Naive B cell (primary cell): Measurements from ENCODE around the gene FMNL2. TPM values are rescaled to one million over a fixed set of nuclear protein-coding genes. Genes with fewer than 3 reads are reported as not detected.

Experiments
- ATAC-seq, 2 donors: fragments of 150-1000 bp; cut with Tn5 transposase; 2 replicates each; pipeline ENCODE4 v1.10.0; 2021; ENCODE audit warnings: low read depth in 2 of 2, mild to moderate bottlenecking in 2 of 2, moderate library complexity in 2 of 2
- DNase-seq: peaks from one replicate; pipeline ENCODE4 v3.0.0; 2022
- H3K27ac Mint-ChIP-seq, 6 donors: one replicate each; pipeline ENCODE4 v1.8.0; 2020 to 2022; ENCODE audit warnings: mild to moderate bottlenecking in 6 of 6, mixed read lengths in 6 of 6, moderate library complexity in 5 of 6, inconsistent platforms in 2 of 6
- H3K27me3 Mint-ChIP-seq, 3 donors: one replicate each; pipeline ENCODE4 v1.8.0; 2021 to 2022; ENCODE audit warnings: mixed read lengths in 3 of 3, mild to moderate bottlenecking in 1 of 3
- H3K36me3 Mint-ChIP-seq, 2 donors: one replicate each; pipeline ENCODE4 v1.8.0; 2020 to 2022; ENCODE audit warnings: mixed read lengths in 2 of 2, inconsistent platforms in 1 of 2, mild to moderate bottlenecking in 1 of 2
- H3K4me1 Mint-ChIP-seq, 3 donors: one replicate each; pipeline ENCODE4 v1.8.0; 2020 to 2022; ENCODE audit warnings: mixed read lengths in 3 of 3, inconsistent platforms in 1 of 3, mild to moderate bottlenecking in 1 of 3, moderate library complexity in 1 of 3
- H3K4me3 Mint-ChIP-seq, 8 donors: one replicate each; pipeline ENCODE4 v1.8.0; 2020 to 2022; ENCODE audit warnings: mild to moderate bottlenecking in 8 of 8, mixed read lengths in 8 of 8, moderate library complexity in 8 of 8, inconsistent platforms in 2 of 8
- H3K9me3 Mint-ChIP-seq, 7 donors: one replicate each; pipeline ENCODE4 v1.8.0; 2020 to 2022; ENCODE audit warnings: mixed read lengths in 7 of 7, mild to moderate bottlenecking in 5 of 7, inconsistent platforms in 2 of 7, moderate library complexity in 1 of 7
- polyA plus RNA-seq, 6 donors: library from polyadenylated mRNA; unstranded; fragments of 300-500 nt; fragmentation: Illumina TruSeq; gene quantifications; one replicate each; pipeline ENCODE4 v1.2.3, GENCODE V29; 2021; ENCODE audit warnings: low read depth in 6 of 6

FMNL2 gene
- polyA plus RNA-seq, 6 donors from 2014 or later, result 0.08 to 1.4 (median 0.61) TPM

- no peak overlapping the region for H3K4me3 Mint-ChIP-seq
These were observed 55.9 kb downstream of the FMNL2 start for GRCh38 chr2:152390837-152391236.

GRCh38 chr2:152391318-152391717 is 56.3 kb downstream of the FMNL2 start:
- Mint-ChIP-seq H3K36me3 (peaks cover 0 to 4% of the 10 kb centered on the region in 2 donors), H3K4me3 (no peak overlapping the region), H3K27ac (no peak overlapping the region), H3K9me3 (peaks cover 0 to 5% (median 2%) of the 10 kb centered on the region in 7 donors), H3K4me1 (no peaks in the 10 kb centered on the region), H3K27me3 (no peaks in the 10 kb centered on the region)
- no peak for DNase-seq
- ATAC-seq, result no peak

More at GRCh38 chr2:152390837-152391236, 55.9 kb downstream of the FMNL2 start:
- Mint-ChIP-seq H3K36me3 (peaks cover 0 to 4% of the 10 kb centered on the region in 2 donors), H3K9me3 (peaks cover 0 to 5% (median 2%) of the 10 kb centered on the region in 7 donors), H3K27ac (no peak overlapping the region), H3K4me1 (no peaks in the 10 kb centered on the region), H3K27me3 (no peaks in the 10 kb centered on the region)
- DNase-seq (no peak), ATAC-seq (no peak)

GRCh38 chr2:152393377-152393776 is 58.4 kb downstream of the FMNL2 start:
- no peak overlapping the region for H3K27ac Mint-ChIP-seq
- H3K36me3 Mint-ChIP-seq, result peaks cover 0 to 4% of the 10 kb centered on the region in 2 donors
- H3K4me1 Mint-ChIP-seq, result no peaks in the 10 kb centered on the region
- H3K4me3 Mint-ChIP-seq, result no peak overlapping the region
- no peak for DNase-seq
- peaks cover 0 to 1% (median 0%) of the 10 kb centered on the region in 3 donors for H3K27me3 Mint-ChIP-seq
- H3K9me3 Mint-ChIP-seq, result peaks cover 0 to 5% (median 2%) of the 10 kb centered on the region in 7 donors
- ATAC-seq, result no peak

GRCh38 chr2:152394326-152394725 is 59.4 kb downstream of the FMNL2 start:
- DNase-seq, result no peak
- H3K4me3 Mint-ChIP-seq, result no peak overlapping the region
- no peaks in the 10 kb centered on the region for H3K4me1 Mint-ChIP-seq
- peaks cover 0 to 5% (median 2%) of the 10 kb centered on the region in 7 donors for H3K9me3 Mint-ChIP-seq
- no peak for ATAC-seq
- H3K27ac Mint-ChIP-seq, result no peak overlapping the region
- peaks cover 0 to 4% of the 10 kb centered on the region in 2 donors for H3K36me3 Mint-ChIP-seq
- peaks cover 0 to 9% (median 0%) of the 10 kb centered on the region in 3 donors for H3K27me3 Mint-ChIP-seq

GRCh38 chr2:152395103-152395502 is 60.1 kb downstream of the FMNL2 start:
- Mint-ChIP-seq H3K36me3 (no peaks in the 10 kb centered on the region), H3K4me3 (no peak overlapping the region), H3K27ac (no peak overlapping the region), H3K4me1 (no peaks in the 10 kb centered on the region), H3K27me3 (peaks cover 0 to 9% (median 0%) of the 10 kb centered on the region in 3 donors), H3K9me3 (peaks cover 0 to 5% (median 0%) of the 10 kb centered on the region in 7 donors)
- no peak for ATAC-seq
- no peak for DNase-seq

- DNase-seq (no peak), ATAC-seq (no peak)
- H3K4me1 Mint-ChIP-seq, result no peaks in the 10 kb centered on the region
- H3K4me3 Mint-ChIP-seq, result no peak overlapping the region
- no peak overlapping the region for H3K27ac Mint-ChIP-seq
- H3K27me3 Mint-ChIP-seq, result peaks cover 0 to 9% (median 0%) of the 10 kb centered on the region in 3 donors
- no peaks in the 10 kb centered on the region for H3K36me3 Mint-ChIP-seq
- H3K9me3 Mint-ChIP-seq, result peaks cover 0 to 5% (median 0%) of the 10 kb centered on the region in 7 donors
These were observed 60.6 kb downstream of the FMNL2 start for GRCh38 chr2:152395572-152395971.

- no peak for ATAC-seq
- H3K36me3 Mint-ChIP-seq, result no peaks in the 10 kb centered on the region
- H3K27me3 Mint-ChIP-seq, result peaks cover 0 to 9% (median 0%) of the 10 kb centered on the region in 3 donors
- H3K4me1 Mint-ChIP-seq, result no peaks in the 10 kb centered on the region
- peaks cover 0 to 4% (median 0%) of the 10 kb centered on the region in 7 donors for H3K9me3 Mint-ChIP-seq
- no peak for DNase-seq
- no peak overlapping the region for H3K27ac Mint-ChIP-seq
- no peak overlapping the region for H3K4me3 Mint-ChIP-seq
These were observed 61.1 kb downstream of the FMNL2 start for GRCh38 chr2:152396051-152396511.

GRCh38 chr2:152396763-152397162 is 61.8 kb downstream of the FMNL2 start:
- DNase-seq, result no peak
- no peak for ATAC-seq
- Mint-ChIP-seq H3K27me3 (peaks cover 0 to 9% (median 0%) of the 10 kb centered on the region in 3 donors), H3K9me3 (no peaks in the 10 kb centered on the region), H3K27ac (no peak overlapping the region), H3K4me3 (no peak overlapping the region), H3K4me1 (no peaks in the 10 kb centered on the region), H3K36me3 (no peaks in the 10 kb centered on the region)

- ATAC-seq, result no peak
- Mint-ChIP-seq H3K4me3 (no peak overlapping the region), H3K9me3 (no peaks in the 10 kb centered on the region), H3K27ac (no peak overlapping the region), H3K4me1 (no peaks in the 10 kb centered on the region), H3K36me3 (no peaks in the 10 kb centered on the region), H3K27me3 (peaks cover 0 to 9% (median 0%) of the 10 kb centered on the region in 3 donors)
- DNase-seq, result no peak
These were observed 64.0 kb downstream of the FMNL2 start for GRCh38 chr2:152399003-152399402.

GRCh38 chr2:152400607-152401214 is 65.7 kb downstream of the FMNL2 start:
- DNase-seq (no peak), ATAC-seq (no peak)
- peaks cover 0 to 9% (median 0%) of the 10 kb centered on the region in 3 donors for H3K27me3 Mint-ChIP-seq
- no peaks in the 10 kb centered on the region for H3K9me3 Mint-ChIP-seq
- no peak overlapping the region for H3K27ac Mint-ChIP-seq
- no peak overlapping the region for H3K4me3 Mint-ChIP-seq
- no peaks in the 10 kb centered on the region for H3K4me1 Mint-ChIP-seq
- no peaks in the 10 kb centered on the region for H3K36me3 Mint-ChIP-seq

GRCh38 chr2:152402780-152403759 is 68.1 kb downstream of the FMNL2 start:
- H3K27ac Mint-ChIP-seq, result no peak overlapping the region
- peaks cover 0 to 9% (median 0%) of the 10 kb centered on the region in 3 donors for H3K27me3 Mint-ChIP-seq
- H3K36me3 Mint-ChIP-seq, result no peaks in the 10 kb centered on the region
- H3K9me3 Mint-ChIP-seq, result no peaks in the 10 kb centered on the region
- H3K4me1 Mint-ChIP-seq, result peaks cover 0 to 18% (median 15%) of the 10 kb centered on the region in 3 donors
- no peak overlapping the region for H3K4me3 Mint-ChIP-seq
- ATAC-seq (no peak), DNase-seq (no peak)

- Mint-ChIP-seq H3K27ac (peak overlapping the region in 2 of 6 donors; percentile 38), H3K4me3 (no peak overlapping the region), H3K4me1 (peaks cover 0 to 18% (median 15%) of the 10 kb centered on the region in 3 donors), H3K36me3 (no peaks in the 10 kb centered on the region), H3K27me3 (no peaks in the 10 kb centered on the region), H3K9me3 (no peaks in the 10 kb centered on the region)
- ATAC-seq (no peak), DNase-seq (no peak)
These were observed 70.5 kb downstream of the FMNL2 start for GRCh38 chr2:152405206-152406118.
